B cell (primary cell): ENCODE data around the gene TPRN. TPM values are rescaled to one million over a fixed set of nuclear protein-coding genes. Genes with fewer than 3 reads are reported as not detected.

Source experiments
- ATAC-seq: fragments of 200-7000 bp; cut with Tn5 transposase; one replicate; pipeline ENCODE4 v1.10.0; 2021; ENCODE audit warnings: low read depth, mild to moderate bottlenecking, moderate number of reproducible peaks, moderate library complexity
- CTCF ChIA-PET: fragments of 350-600 bp; sonication (Branson Sonifier 250); formaldehyde crosslinking; loops from one replicate; lab custom pipeline; 2021; ENCODE audit warnings: antibody characterized with exemption, inconsistent platforms; lab: Charles Lee
- POLR2A ChIA-PET: fragments of 350-600 bp; sonication (Branson Sonifier 250); formaldehyde crosslinking; loops from one replicate; lab custom pipeline; 2021; ENCODE audit warnings: antibody characterized with exemption; lab: Charles Lee
- DNase-seq: peaks from one replicate; pipeline ENCODE4 v3.0.0; 2013
- H2AFZ ChIP-seq: 2 replicates; pipeline ENCODE4 v1.6.1; 2012; ENCODE audit warnings: mild to moderate bottlenecking, low read depth, low read length; ENCODE audit not compliant: insufficient read depth, poor library complexity, severe bottlenecking
- H3K27ac ChIP-seq, 2 donors: 1 replicate in 1 of 2; 2 replicates in 1 of 2; pipeline ENCODE4 v1.5.1; 2012 to 2013; ENCODE audit warnings: low read length in 2 of 2, mild to moderate bottlenecking in 2 of 2, moderate library complexity in 1 of 2
- H3K27me3 ChIP-seq, 4 experiments: fragments of 200-600 bp in 1 of 4; sonication (generic) in 1 of 4; replicated peaks in 1 of 4; 1 replicate in 2 of 4; 2 replicates in 2 of 4; pipeline versions ENCODE4 v1.6.1 to v1.7.0; 2013 to 2016; ENCODE audit warnings: low read length in 3 of 4, mild to moderate bottlenecking in 2 of 4, mixed read lengths in 1 of 4, moderate library complexity in 1 of 4; ENCODE audit not compliant: insufficient read depth in 4 of 4, control insufficient read depth in 3 of 4; ENCODE audit errors: control extremely low read depth in 1 of 4
- H3K36me3 ChIP-seq, 2 experiments: replicated peaks in 1 of 2; 1 replicate in 1 of 2; 2 replicates in 1 of 2; pipeline versions ENCODE4 v1.6.1 to v1.7.1; 2013; ENCODE audit warnings: low read length in 1 of 2; ENCODE audit not compliant: insufficient read depth in 2 of 2, control insufficient read depth in 1 of 2; ENCODE audit errors: control extremely low read depth in 1 of 2, extremely low read depth in 1 of 2
- H3K4me1 ChIP-seq, 2 donors: fragments of 200-600 bp in 1 of 2; sonication (generic) in 1 of 2; 1 replicate in 1 of 2; 2 replicates in 1 of 2; pipeline versions ENCODE4 v1.5.1 to v1.6.1; 2013 to 2017; ENCODE audit warnings: low read length in 2 of 2; ENCODE audit not compliant: control insufficient read depth in 2 of 2, insufficient read depth in 2 of 2
- H3K4me2 ChIP-seq: replicated peaks from 2 replicates; pipeline ENCODE3; 2012; ENCODE audit warnings: mild to moderate bottlenecking, low read depth, low read length; ENCODE audit not compliant: poor library complexity, severe bottlenecking
- H3K4me3 ChIP-seq, 5 experiments: fragments of 200-600 bp in 1 of 5; sonication (generic) in 1 of 5; 1 replicate in 3 of 5; 2 replicates in 2 of 5; pipeline versions ENCODE4 v1.5.1 to v1.7.0; 2011 to 2016; ENCODE audit warnings: low read length in 4 of 5, mild to moderate bottlenecking in 4 of 5, low read depth in 2 of 5, control low read depth in 1 of 5, moderate library complexity in 1 of 5; ENCODE audit not compliant: insufficient read depth in 1 of 5; ENCODE audit errors: control extremely low read depth in 1 of 5, extremely low read depth in 1 of 5
- H3K79me2 ChIP-seq: fragments of 200-600 bp; sonication (generic); one replicate; pipeline ENCODE4 v1.6.0; 2016; ENCODE audit warnings: low read length; ENCODE audit not compliant: control insufficient read depth, insufficient read depth
- H3K9ac ChIP-seq: fragments of 200-600 bp; sonication (generic); 2 replicates; pipeline ENCODE4 v1.6.1; 2017; ENCODE audit warnings: mild to moderate bottlenecking, low read length, moderate library complexity
- H3K9me3 ChIP-seq, 3 donors: one replicate each; pipeline versions ENCODE4 v1.6.1 to v1.7.1; 2013; ENCODE audit warnings: low read length in 2 of 3; ENCODE audit not compliant: control insufficient read depth in 2 of 3, insufficient read depth in 1 of 3; ENCODE audit errors: control extremely low read depth in 1 of 3
- H4K20me1 ChIP-seq: 2 replicates; pipeline ENCODE4 v1.6.0; 2012; ENCODE audit warnings: mild to moderate bottlenecking, low read length; ENCODE audit not compliant: insufficient read depth, control insufficient read depth, poor library complexity, severe bottlenecking
- H3K27ac Mint-ChIP-seq: one replicate; pipeline ENCODE4 v1.8.0; 2021; ENCODE audit warnings: mixed read lengths
- H3K27me3 Mint-ChIP-seq: one replicate; pipeline ENCODE4 v1.8.0; 2021; ENCODE audit warnings: mixed read lengths
- H3K4me1 Mint-ChIP-seq: one replicate; pipeline ENCODE4 v1.8.0; 2021; ENCODE audit warnings: mixed read lengths
- H3K4me3 Mint-ChIP-seq: one replicate; pipeline ENCODE4 v1.8.0; 2021; ENCODE audit warnings: mixed read lengths
- H3K9me3 Mint-ChIP-seq: one replicate; pipeline ENCODE4 v1.8.0; 2022; ENCODE audit warnings: mixed read lengths; ENCODE audit not compliant: insufficient read depth
- EZH2 ChIP-seq: IDR thresholded peaks from 2 replicates; pipeline ENCODE4 v1.6.1; 2012; ENCODE audit warnings: borderline replicate concordance, low read depth, mild to moderate bottlenecking, moderate library complexity, low read length; ENCODE audit not compliant: insufficient read depth, poor library complexity, severe bottlenecking
- WGBS: methylation state at CpG from one replicate; pipeline ENCODE4 v1.1.5; 2013; ENCODE audit warnings: missing lambda C conversion rate; ENCODE audit not compliant: insufficient coverage; 5-methylcytosine and 5-hydroxymethylcytosine counted together
- intact Hi-C: fragments of 100-400 bp; cut with micrococcal nuclease; formaldehyde crosslinking; loops from one replicate; pipeline ENCODE4 v1.10.0; 2022
- polyA plus RNA-seq: library from polyadenylated mRNA; depleted of rRNA; stranded (reverse); fragments of >200 nt; gene quantifications from 2 replicates; pipeline ENCODE4 v1.2.3, GENCODE V29; 2012
- total RNA-seq, 2 donors: library from RNA; stranded (reverse); fragments of 120-200 nt in 1 of 2; gene quantifications; 1 replicate in 1 of 2; 2 replicates in 1 of 2; pipeline versions ENCODE4 v1.2.3 to v1.2.4, GENCODE V29; 2013 to 2022
- TF ChIP-seq, protein P1 (sequence below): fragments of 200-600 bp; IDR thresholded peaks from one replicate; pipeline ENCODE4 v1.8.0; 2022; ENCODE audit warnings: antibody characterized with exemption, mild to moderate bottlenecking

The TPRN gene
- total and polyA plus RNA-seq, 2 donors (not counting 1 experiment from before 2014, with no cell fraction given) = 5.7 to 16.3 TPM

GRCh38 chr9:137156567-137157375 lies 43.8 kb downstream of the TPRN start:
- POLR2A ChIA-PET = interaction anchor here (0.6 to 0.8 kb wide), 3 partner anchors 26 to 505 kb away, joined by 3 to 4 read pairs (median 3); no protein-coding TSS in a partner anchor
- peak; percentile 79 for ATAC-seq
- H3K27me3 ChIP-seq = peaks cover 0 to 59% (median 18%) of the 10 kb centered on the region in 4 experiments

More at GRCh38 chr9:137156567-137157375, 43.8 kb downstream of the TPRN start:
- H3K9me3 ChIP-seq = peaks cover 0 to 34% (median 0%) of the 10 kb centered on the region in 3 donors
- peak; percentile 76 for DNase-seq
- peak overlapping the region; percentile 82 for H3K4me2 ChIP-seq
- WGBS = 8% methylated on average over 62 of the region's 65 CpGs
- peaks cover 19 to 28% of the 10 kb centered on the region in 2 donors for H3K4me1 ChIP-seq
- no peaks in the 10 kb centered on the region for H3K9me3 Mint-ChIP-seq
- no peaks in the 10 kb centered on the region for H3K36me3 ChIP-seq
- H3K79me2 ChIP-seq = no peaks in the 10 kb centered on the region
- H3K27me3 Mint-ChIP-seq = peaks cover 36% of the 10 kb centered on the region
- CTCF ChIA-PET = no interaction called here
- no peaks in the 10 kb centered on the region for H4K20me1 ChIP-seq
- no peak overlapping the region for H3K27ac Mint-ChIP-seq
- H3K9ac ChIP-seq = peak overlapping the region; percentile 43
- peaks cover 26% of the 10 kb centered on the region for H3K4me1 Mint-ChIP-seq
- intact Hi-C loops = loop anchor here (5.0 kb wide), 1 partner anchor 34 kb away; no protein-coding TSS in a partner anchor
- H2AFZ ChIP-seq = peak overlapping the region; percentile 42
- peak overlapping the region; percentile 74 for H3K4me3 Mint-ChIP-seq
- TF ChIP-seq, protein P1, sequence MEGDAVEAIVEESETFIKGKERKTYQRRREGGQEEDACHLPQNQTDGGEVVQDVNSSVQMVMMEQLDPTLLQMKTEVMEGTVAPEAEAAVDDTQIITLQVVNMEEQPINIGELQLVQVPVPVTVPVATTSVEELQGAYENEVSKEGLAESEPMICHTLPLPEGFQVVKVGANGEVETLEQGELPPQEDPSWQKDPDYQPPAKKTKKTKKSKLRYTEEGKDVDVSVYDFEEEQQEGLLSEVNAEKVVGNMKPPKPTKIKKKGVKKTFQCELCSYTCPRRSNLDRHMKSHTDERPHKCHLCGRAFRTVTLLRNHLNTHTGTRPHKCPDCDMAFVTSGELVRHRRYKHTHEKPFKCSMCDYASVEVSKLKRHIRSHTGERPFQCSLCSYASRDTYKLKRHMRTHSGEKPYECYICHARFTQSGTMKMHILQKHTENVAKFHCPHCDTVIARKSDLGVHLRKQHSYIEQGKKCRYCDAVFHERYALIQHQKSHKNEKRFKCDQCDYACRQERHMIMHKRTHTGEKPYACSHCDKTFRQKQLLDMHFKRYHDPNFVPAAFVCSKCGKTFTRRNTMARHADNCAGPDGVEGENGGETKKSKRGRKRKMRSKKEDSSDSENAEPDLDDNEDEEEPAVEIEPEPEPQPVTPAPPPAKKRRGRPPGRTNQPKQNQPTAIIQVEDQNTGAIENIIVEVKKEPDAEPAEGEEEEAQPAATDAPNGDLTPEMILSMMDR = no peak
- no peak for TF ChIP-seq EZH2
- H3K4me3 ChIP-seq = peak overlapping the region in 3 of 5 experiments; percentile 33 to 51 (median 39)
- H3K27ac ChIP-seq = no peak overlapping the region
